Esophagus muscularis mucosa (tissue), 4 donors: ENCODE data around the gene TEX14.

Experiments
- CTCF ChIP-seq, 3 experiments: fragments of 200-600 bp in 2 of 3; fragments of 450-650 bp in 1 of 3; sonication (generic) in 2 of 3; IDR thresholded peaks; one replicate each; pipeline ENCODE4 v1.5.1; 2017 to 2019; ENCODE audit warnings: antibody characterized with exemption in 3 of 3, mild to moderate bottlenecking in 2 of 3, moderate library complexity in 1 of 3
- EP300 ChIP-seq: sonication (generic); formaldehyde crosslinking; IDR thresholded peaks from one replicate; pipeline ENCODE4 v1.6.1; 2017; ENCODE audit warnings: antibody characterized with exemption
- POLR2A ChIP-seq: fragments of 450-650 bp; IDR thresholded peaks from one replicate; pipeline ENCODE4 v1.6.1; 2017; ENCODE audit warnings: antibody characterized with exemption, moderate library complexity, mild to moderate bottlenecking, low read depth

DNA sequence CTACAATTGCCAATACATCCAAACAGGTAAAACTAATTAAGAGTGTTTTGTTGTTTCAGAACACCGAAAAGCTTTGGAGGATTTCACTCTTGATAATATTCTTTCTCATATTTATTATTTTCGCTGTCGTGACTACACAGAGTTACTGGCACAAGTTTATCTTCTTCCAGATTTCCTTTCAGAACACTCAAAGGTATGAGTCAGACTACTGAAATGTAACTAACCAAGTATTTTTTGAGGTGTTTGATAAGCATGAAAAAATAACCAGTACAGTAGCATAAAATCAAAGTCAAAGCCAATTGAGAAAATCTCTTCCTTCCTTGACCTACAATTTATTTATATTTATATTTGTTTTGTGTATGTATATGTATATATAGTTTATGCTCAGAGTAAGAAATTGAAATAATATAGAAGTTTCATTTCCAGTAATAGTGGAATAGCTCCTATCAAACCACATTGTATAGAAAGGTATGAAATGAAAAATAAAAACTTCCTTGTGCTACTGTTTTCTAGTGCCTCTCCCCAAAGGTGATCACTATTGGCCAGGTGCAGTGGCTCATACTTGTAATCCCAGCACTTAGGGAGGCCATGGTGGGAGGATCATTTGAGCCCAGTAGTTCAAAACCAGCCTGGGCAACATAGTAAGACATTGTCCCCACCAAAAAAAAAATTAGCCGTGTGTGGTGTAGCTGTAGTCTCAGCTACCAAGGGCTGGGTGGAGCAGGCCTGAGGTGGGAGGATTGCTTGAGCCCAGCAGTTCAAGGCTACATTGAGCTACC, 11.5 kb upstream of the TEX14 start:
- TF ChIP-seq CTCF (IDR thresholded peaks at IDR 0.05) = no peak
- no peak for TF ChIP-seq EP300
- TF ChIP-seq POLR2A = no peak
